UCSD-AML1 (cell line): ENCODE measurements around the gene METAP2.
"Not testable (repeated sequence)": the region's sequence is repeated elsewhere in the genome, so short reads cannot be mapped to it uniquely, and the experiment has no call there.

Source experiments
- DNase-seq: peaks from one replicate; lab custom pipeline; 2025; ENCODE audit not compliant: unreplicated experiment; lab: John Stamatoyannopoulos, UW

METAP2 gene

DNA sequence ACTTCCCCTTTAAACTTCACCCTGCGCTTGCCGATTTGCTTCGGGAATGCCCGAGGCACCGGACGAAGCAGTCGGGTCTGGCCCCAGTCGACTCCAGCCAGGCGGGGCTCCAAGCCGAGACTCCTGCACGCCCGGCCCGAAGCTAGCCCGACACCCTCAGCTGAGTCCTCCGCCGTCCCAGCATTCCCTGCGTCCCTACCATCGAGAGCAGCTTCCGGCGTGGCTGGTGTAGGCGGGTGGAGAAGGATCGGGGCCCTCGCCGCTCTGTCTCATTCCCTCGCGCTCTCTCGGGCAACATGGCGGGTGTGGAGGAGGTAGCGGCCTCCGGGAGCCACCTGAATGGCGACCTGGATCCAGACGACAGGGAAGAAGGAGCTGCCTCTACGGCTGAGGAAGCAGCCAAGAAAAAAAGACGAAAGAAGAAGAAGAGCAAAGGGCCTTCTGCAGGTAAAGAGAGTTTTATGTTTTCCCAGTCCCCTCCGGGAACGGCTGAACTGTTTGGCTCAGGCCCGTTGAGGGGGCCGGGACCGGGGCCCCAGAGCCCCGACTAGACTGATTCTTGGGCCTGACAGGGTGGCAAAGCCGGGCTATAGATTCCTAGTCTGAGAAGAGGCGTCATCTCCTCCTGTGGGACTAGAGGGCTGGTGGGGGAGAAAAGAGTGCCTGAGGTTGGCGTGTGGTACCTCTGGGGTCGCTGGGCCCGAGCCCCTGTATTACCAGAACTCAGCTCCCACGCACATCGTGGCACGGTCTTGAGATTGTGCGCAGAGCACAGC is at the start of gene METAP2:
Gene METAP2, plus strand, starts transcription at position 269 of the 776 bp plus-strand sequence. Its CDS starts 28 bp downstream, at position 297.
- peak; percentile 97 for DNase-seq

DNA sequence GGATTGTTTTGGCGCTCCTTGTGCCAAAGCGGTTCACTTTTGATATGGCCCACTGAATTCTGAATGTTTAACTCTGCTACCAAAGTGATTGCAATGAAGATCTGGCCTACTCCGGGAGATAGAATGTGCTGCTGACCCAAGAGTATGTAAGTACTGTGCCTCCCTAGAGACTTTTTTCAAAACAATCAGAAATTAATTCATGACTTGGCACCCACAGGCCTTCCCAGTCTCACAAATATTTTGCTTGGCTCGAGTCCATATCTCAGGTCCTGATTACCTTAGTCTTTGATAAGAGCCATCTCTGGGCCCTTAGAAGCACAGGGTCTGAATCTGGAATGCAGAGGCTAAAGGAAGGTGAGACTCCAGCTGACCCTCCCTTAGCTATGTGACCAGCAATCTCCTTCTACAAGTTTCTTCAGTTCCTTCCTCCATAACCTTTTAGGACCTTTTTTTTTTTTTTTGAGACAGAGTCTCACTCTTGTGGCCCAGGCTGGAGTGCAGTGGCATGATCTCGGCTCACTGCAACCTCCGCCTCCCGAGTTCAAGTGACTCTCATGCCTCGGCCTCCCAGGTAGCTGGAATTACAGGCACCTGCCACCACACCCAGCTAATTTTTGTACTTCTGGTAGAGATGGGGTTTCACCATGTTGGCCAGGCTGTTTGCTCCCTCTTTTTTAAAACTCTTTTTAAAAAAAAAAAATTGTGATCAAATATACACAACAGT is 49.5 kb upstream of the METAP2 start:
- DNase-seq: no peak

DNA sequence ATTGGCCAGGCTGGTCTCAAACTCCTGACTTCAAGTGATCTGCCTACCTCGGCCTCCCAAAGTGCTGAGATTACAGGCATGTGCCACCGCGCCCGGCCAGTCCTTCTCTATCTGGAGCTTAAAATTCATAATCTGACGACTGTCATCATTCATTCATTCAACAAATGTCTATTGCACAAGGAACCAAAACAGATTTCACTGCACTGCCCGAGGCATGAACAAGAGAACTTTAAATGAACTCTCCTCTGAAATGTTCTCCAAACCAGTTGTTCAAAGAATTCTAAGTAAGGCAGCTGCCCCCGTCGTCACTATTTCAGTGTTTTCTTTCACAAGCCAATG is 44.8 kb upstream of the METAP2 start:
- DNase-seq: no peak

DNA sequence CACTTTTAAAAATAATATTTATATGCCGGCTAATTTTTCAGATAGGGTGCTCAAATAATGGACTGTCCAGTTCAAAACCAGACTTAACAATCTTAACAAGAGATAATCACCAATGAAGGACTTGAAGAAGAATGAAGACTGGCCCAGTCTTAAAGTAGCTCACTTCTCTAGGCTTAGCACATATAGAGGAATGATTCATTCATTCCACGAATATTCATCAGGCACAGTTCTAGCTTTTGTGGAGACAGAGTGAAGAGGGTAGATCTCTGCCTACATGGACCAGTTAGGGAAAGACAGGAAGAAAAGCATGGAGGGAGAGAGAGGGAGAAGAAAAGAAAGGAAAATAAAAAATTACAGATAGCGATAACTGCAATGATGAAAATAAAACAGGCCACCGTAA is 42.8 kb upstream of the METAP2 start:
- no peak for DNase-seq

DNA sequence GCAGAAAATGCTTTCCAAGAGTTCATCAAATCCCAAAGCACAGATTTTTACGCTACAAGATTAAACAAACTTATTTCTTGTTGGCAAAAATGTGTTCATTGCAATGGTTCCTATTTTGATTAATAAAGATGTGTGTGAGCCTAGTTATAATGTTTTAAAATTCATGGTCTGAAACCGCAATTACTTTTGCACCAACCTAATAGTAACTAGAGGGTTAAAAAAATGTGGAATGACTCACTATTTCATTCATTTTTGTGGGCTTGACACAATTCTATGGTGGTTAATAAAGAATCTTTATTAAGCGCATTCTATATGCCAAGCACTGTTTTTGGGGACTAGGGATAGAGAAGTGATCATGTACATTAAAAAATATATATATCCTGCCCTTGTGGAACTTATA is 38.6 kb upstream of the METAP2 start:
- DNase-seq: no peak

DNA sequence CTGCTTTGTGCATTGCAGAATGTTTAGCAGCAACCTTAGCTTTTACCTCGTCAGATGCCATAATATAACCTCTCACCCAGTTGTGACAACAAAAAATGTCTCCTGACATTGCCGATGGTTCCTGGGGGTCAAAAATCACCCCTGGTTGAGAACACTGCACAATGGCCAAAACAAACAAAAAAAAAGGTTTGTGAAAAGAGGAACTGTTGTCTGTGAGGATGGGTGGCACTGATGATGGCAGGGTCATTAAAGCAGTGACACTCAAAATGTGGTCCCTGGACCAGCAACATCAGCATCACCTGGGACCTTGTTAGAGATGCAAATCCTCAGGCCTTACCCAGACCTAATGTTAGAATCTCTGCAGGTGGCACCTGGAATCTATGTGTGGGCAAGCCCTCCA is 36.4 kb upstream of the METAP2 start:
- no peak for DNase-seq

DNA sequence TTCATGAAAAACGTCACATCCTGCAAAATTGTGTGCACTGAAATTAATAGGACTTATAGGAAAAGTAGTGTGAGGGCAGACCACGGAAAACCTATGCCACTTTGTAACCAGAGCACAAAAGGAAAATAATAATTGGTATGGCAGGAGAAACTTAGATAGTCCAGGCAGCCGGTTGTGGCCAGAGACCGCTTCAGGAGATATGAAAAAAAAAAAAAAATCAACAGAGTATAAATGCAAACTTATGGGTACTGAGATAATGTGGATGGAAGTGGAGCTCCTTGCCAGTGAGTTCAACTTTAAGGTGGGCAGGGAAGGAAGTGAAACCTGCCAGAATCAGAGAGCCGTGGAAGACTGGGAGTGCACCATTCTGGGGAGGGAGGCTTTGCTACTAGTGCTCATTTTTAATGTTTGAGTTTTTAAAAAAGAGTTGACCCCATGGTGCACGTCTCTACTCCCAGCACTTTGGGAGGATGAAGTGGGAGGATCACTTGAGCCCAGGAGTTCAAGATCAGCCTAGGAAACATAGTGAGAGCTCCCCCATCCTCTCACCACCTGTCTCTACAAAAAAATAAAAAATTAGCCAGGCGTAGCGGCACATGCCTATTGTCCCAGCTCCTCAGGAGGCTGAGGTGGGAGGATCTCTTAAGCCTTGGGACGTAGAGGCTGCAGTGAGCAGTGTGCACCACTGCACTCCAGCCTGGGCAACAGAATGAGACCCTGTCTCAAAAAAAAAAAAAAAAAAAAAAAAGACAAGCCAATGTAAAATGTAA is 34.3 kb upstream of the METAP2 start:
- DNase-seq: no peak

DNA sequence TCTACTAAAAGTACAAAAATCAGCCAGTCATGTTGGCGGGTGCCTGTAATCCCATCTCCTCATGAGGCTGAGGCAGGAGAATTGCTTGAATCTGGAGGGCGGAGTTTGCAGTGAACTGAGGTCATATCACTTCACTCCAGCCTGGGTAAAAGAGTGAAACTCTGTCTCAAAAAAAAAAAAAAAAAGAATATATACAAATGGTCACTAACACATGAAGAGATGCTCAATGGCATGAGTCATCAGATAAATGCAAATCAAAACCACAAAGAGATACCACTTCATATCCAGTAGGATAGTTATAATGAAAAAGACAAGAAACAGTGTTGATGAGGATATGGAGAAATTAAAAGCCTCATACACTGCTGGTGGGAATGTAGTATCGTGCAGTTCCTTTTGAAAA is 33.6 kb upstream of the METAP2 start:
- DNase-seq: no peak

DNA sequence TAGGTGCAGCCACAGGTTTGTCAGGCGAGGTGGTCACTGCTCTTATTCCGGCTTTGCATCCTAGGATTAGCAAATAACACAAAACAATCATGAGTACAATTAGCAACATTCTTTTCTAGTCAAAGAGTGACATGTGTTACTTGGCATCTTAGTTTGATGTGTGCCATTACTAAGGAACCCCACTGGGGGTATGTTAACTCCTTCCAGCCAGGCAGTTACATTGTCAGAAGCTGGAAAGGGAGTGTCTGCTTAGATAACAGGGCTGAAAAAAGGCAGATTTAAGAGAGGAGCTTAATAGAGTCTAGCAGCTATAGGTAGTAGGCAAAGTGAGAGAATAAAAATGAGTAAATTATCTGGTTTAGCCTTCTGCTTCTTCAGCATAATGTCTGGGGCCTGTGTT is 30.5 kb upstream of the METAP2 start:
- DNase-seq: no peak

DNA sequence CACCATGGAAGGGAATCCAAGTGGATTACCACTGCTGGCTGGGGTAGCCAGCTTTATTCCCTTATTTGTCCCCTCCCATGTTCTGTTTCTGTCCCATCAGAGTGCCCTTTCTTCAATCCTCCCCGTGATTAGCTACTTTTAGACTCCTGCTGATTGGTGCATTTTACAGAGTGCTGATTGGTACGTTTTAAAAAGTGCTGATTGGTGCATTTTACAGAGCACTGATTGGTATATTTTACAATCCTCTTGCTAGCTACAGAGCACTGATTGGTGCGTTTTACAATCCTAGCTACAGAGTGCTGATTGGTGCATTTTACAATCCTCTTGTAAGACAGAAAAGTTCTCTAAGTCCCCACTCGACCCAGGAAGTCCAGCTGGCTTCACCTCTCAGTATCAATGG is 28.9 kb upstream of the METAP2 start:
- not testable (repeated sequence) for DNase-seq

DNA sequence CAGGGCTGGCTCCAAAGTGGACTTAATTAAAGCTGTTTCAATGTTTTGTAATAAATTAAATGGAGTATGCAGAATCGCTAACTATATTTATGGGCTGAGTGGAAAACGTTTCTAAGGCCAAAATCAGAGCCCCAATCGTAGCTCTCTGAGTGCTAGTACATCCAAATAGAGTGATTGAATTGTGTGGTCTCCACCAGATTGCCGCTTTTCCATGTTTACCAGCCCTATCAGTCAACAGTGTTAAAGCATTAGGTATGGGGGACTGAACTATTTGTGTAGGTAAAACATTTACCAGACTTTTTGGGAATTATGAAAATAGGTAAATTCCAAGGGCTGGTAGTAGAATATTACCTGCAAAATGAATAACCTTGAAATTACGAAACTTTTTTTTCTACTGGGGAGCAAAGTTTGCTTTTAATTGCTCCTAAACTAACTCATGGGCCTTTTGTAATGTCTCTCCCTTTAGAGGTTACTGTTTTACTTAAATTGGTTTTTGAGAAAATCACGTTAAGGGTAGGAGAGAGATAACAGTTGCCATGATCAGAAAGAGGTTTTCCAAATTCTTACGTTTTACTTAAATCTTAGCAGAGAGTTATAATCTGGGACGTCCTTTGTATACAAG is 28.0 kb upstream of the METAP2 start:
- DNase-seq: no peak

DNA sequence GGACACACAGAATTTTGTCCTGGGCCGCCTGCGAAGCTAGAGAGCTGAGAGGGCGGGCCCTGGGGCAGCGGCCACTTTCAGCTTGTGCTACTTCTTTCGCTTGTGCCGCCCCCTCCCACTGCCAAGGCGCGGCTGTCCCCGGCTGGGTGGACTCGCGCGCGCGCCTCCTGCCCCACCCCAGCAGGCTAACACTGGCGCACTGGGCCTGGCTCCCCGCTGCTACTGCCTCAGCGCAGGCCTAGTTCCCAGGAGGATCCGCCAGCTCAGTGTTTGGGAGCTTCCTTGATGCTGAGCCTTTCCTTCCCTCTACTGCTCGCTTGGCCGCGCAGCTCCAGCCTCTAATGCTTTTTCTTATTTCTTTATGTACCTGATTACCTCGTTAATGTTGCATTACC is 27.4 kb upstream of the METAP2 start:
- no peak for DNase-seq

DNA sequence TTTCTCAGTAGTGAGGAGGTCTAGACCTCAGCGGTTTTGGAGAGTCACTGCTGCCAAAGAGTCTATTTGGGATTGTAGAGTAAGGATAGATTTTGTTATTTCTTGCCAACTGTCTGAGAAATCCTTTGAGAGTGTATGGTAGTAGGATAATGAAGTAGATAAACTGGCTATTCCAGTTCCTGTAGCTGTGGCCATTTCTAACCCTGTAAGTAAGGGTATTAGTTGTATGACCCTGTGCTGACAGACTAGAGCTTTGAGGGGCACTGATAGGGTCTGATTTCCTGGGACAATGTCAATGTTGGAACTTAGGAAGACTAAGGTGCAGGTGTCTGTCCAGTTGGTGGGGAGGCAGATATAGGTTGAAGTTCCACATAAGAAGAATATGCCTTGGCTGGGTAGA is 24.3 kb upstream of the METAP2 start:
- not testable (repeated sequence) for DNase-seq

DNA sequence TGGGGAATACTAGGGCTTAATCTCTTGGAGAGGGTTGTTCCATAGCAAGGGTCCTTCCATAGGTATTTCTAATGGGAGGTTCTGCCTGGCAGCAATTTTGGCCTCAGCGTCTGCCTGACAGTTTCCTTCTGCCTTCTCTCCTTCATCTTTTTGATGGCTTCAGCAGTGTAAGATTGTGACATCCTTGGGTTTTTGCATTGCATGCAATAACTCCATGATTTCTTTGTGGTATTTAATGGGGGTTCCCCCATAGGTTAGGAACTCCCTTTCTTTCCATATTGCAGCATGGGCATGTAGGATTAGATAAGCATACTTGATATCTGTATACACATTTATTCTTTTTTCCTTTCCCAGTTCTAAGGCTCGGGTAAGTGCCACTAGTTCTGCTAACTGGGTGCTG is 21.5 kb upstream of the METAP2 start:
- DNase-seq: not testable (repeated sequence)

DNA sequence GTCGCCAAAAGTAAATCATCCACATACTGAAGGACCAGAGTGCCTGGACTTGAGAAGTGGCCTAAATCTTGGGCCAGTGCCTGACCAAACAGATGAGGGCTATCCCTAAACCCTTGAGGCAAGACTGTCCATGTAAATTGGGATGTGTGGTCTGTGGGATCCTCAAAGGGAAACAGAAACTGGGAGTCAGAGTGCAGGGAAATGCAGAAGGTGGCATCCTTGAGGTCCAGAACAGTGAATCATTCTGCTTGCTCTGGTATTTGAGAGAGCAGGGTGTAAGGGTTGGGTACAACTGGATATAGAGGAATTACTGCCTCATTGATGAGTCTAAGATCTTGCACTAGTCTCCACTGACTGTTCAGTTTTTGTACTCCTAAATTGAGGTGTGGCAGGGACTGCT is 20.1 kb upstream of the METAP2 start:
- not testable (repeated sequence) for DNase-seq

DNA sequence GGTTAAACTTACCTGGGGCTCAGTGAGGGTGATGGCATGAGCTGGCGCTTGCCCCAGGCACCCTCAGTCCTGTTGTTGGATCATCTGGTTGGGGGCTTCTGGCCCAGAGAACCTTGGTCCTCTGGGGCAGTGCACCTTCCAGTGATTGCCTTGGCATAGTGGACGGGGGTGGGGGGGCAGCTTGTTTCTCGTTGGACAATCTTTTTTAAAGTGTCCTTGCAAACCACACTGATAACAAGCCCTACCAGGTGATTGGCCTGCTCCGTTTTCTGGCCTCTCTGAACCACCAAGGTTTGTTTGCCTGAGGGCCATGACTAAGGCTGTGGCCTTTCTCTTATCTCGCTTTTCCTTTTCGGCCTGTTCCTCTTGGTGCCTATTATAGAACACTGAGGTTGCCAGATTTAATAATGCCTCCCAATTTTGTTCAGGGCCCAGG is 19.2 kb upstream of the METAP2 start:
- DNase-seq: not testable (repeated sequence)

DNA sequence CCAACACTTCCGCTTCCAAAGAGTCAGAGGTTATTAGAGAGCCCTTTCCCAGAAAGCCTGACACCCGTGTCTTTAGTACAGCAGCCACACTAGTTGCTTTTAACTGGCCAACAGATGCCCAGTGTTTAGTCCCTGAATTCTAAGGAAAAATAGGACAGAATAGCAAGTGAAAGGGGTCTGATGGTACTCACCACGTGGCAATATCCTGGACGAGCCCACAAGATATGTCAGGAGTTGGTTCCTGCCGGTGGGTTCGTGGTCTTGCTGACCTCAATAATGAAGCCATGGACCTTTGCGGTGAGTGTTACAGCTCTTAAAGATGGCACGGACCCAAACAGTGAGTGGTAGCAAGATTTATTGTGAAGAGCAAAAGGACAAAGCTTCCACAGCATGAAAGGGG is 16.3 kb upstream of the METAP2 start:
- not testable (repeated sequence) for DNase-seq

DNA sequence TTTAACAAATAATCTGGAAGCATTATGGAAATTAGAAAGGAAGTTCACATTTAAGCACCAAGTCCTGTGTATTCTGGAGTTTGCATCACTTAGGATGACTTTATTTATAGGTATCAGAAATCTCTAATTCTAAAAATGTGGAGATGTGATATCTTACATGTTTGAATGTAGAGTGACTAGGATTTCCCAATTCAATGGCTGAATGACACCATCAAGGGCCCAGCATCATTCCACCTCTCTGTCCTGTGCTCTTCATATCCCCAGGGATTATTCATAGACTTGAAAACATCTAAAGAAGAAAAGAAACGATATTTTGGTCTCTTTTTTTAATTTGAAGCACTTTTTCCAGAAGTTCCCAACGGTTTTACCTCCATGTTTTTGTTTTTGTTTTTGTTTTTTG is 15.2 kb upstream of the METAP2 start:
- no peak for DNase-seq

DNA sequence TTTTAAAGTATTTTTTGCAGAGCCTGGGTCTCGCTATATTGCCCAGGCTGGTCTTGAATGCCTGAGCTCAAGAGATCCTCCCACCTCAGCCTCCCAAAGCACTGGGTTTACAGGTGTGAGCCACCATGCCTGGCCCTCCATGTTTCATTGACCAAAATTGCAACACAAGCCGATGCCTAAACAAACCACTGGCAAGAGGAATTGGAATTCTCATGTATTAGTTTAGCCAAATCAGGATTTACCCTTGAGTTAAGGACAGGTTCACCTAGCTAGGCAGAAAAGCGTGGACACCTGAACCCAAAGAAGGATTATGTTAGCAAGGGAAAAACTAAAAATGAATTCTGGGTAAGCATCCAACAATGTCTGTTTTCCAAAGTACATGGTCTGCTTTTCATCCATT is 14.6 kb upstream of the METAP2 start:
- no peak for DNase-seq

DNA sequence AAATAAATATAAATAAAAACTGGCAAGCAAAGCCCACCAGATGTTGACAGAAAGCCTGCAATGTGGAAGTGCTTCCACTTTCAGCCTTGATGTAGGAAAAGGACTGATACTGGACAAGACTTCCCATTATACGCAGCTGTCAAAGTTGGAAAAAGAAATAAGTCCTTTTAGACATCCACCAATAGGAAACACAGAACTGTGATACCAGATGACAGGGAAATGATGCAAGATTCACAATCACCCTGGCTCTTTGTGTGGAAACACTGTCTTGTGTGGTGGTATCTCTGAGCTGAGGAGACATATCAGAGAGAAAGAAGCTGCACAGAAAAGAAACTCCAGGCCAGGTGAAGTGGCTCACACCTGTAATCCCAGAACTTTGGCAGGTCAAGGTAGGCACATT is 13.8 kb upstream of the METAP2 start:
- no peak for DNase-seq

DNA sequence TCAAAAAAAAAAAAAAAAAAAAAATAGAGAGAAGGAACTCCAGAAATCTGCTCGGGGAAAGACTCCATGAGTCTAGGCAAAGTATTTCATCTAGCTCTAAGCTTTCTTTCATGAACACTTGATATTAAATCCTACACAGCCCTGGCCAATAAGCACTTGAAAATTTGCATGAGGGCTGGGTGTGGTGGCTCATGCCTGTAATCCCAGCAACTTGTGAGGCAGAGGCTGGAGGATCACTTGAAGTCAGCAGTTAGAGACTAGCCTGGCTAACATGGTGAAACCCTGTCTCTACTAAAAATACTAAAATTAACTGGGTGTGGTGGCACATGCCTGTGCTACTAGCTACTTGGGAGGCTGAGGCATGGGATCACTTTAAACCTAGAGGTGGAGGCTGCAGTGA is 13.1 kb upstream of the METAP2 start:
- DNase-seq: no peak
